ENCODE data around the gene MYO3A. TPM values are rescaled to one million over a fixed set of nuclear protein-coding genes. Genes with fewer than 3 reads are reported as not detected.

Gene MYO3A
- total and polyA plus RNA-seq, 2 of the 4 experiments (the other 2 are of a cell fraction) = not detected

DNA sequence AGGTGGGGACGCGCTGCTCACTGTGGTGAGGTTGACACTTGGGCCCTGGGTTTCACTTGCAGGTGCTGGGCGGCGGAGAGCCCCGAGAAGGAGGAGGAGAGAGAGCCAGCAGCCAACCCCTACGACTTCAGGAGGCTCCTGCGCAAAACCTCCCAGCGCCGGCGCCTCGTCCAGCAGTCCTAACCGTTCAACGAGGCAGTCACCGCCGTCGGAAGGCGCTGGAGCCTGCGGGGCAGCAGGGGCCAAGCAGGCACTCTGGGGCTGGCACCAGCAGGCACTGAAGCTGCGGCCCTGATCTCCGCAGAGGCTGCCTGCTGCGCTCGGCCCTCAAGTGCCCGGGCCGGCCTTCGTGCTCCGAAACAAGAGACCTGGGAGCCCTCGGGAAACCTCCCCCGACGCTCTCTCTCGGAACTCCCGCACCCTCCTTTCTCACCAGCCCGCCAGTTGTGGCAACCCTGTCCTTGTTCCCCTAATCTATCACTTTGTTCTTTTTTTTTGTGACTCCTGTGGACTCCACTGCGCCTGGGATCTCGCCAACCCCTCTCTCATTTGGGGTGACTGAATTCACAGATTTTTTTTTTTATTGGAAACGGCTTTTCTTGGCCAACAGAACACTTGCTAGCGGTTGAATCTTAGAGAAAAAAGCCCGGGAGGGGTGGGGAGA lies 277.9 kb downstream of the MYO3A start:
- H3K23ac ChIP-seq (ENCODE audit: low read depth, low read length) = no peak overlapping the region
- H4K91ac ChIP-seq (ENCODE audit: insufficient read depth, low read depth, low read length) = no peak overlapping the region
- ATAC-seq (ENCODE audit: low read depth) (no peak), DNase-seq (no peak)
- 2% methylated on average over 10 of the region's 37 CpGs; no CpG with 5 or more reads in 1 of the 2 experiments for WGBS, 2 experiments (ENCODE audit: extremely low coverage in 2 of 2, insufficient read length in 1 of 2)
- H4K5ac ChIP-seq (ENCODE audit: low read depth, low read length) = no peak overlapping the region
- no peak overlapping the region for H2AFZ ChIP-seq (replicated peaks; ENCODE audit: low read length, poor library complexity)
- no peaks in the 10 kb centered on the region for H3K9me1 ChIP-seq (ENCODE audit: insufficient read depth, low read length)
- H3K4me2 ChIP-seq (ENCODE audit: low read depth, low read length) = no peak overlapping the region
- TF ChIP-seq RFX5 (IDR thresholded peaks at IDR 0.05; ENCODE audit: low read depth, low read length) (no peak), POLR2A (IDR thresholded peaks at IDR 0.05; ENCODE audit: low read depth, low read length) (no peak), SMC3 (IDR thresholded peaks at IDR 0.05; ENCODE audit: low read depth, low read length) (no peak), CHD1 (IDR thresholded peaks at IDR 0.05; ENCODE audit: low read depth, low read length) (no peak), RCOR1 (IDR thresholded peaks at IDR 0.05; ENCODE audit: insufficient replicate concordance, low read length) (no peak), CEBPB (IDR thresholded peaks at IDR 0.05; ENCODE audit: low read depth, low read length) (no peak), MAZ (IDR thresholded peaks at IDR 0.05; ENCODE audit: borderline replicate concordance, low read depth, low read length) (no peak), NFE2L2 (IDR thresholded peaks at IDR 0.05; ENCODE audit: low read depth, low read length) (no peak), FOS (IDR thresholded peaks at IDR 0.05; ENCODE audit: low read depth, low read length) (no peak), MAFK (IDR thresholded peaks at IDR 0.05; ENCODE audit: low read depth, low read length) (no peak), RAD21 (IDR thresholded peaks at IDR 0.05; ENCODE audit: low read length) (no peak), BHLHE40 (IDR thresholded peaks at IDR 0.05; ENCODE audit: low read depth, low read length) (no peak), ELK1 (IDR thresholded peaks at IDR 0.05; ENCODE audit: borderline replicate concordance, low read depth, low read length) (no peak), MXI1 (IDR thresholded peaks at IDR 0.05; ENCODE audit: borderline replicate concordance, low read depth, low read length) (no peak), CTCF (conservative IDR thresholded peaks at IDR 0.05; ENCODE audit: low read depth, low read length) (no peak)
- TF ChIP-seq, protein P1, sequence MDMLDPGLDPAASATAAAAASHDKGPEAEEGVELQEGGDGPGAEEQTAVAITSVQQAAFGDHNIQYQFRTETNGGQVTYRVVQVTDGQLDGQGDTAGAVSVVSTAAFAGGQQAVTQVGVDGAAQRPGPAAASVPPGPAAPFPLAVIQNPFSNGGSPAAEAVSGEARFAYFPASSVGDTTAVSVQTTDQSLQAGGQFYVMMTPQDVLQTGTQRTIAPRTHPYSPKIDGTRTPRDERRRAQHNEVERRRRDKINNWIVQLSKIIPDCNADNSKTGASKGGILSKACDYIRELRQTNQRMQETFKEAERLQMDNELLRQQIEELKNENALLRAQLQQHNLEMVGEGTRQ (IDR thresholded peaks at IDR 0.05; ENCODE audit: low read depth, low read length) = no peak
- peaks cover 3% of the 10 kb centered on the region; the same call in 1 of the 2 replicates for H3K9me3 ChIP-seq (ENCODE audit: control insufficient read depth, insufficient read depth, low read length)
- H3K9ac ChIP-seq (ENCODE audit: low read depth, low read length) = no peak overlapping the region
- H3K4me1 ChIP-seq (ENCODE audit: control insufficient read depth, insufficient read depth, low read length) = no peaks in the 10 kb centered on the region
- in situ Hi-C loops (cut with MboI; ENCODE audit: low sequenced_read_pairs) (no loop called here), intact Hi-C loops (cut with micrococcal nuclease) (no loop called here), dilution Hi-C loops (cut with HindIII; ENCODE audit: low sequenced_read_pairs, unreplicated experiment) (no loop called here)
- no peak overlapping the region for H2BK20ac ChIP-seq (ENCODE audit: low read depth, low read length)
- CTCF ChIA-PET = no interaction called here
- POLR2A ChIA-PET (ENCODE audit: unreplicated experiment) = no interaction called here
- H3K27ac ChIP-seq (ENCODE audit: insufficient read depth, low read length) = no peak overlapping the region
- no peaks in the 10 kb centered on the region; the same call in 1 of the 2 replicates for H3K27me3 ChIP-seq (ENCODE audit: control insufficient read depth, insufficient read depth, low read length)
- H2AK5ac ChIP-seq (ENCODE audit: low read depth, low read length) = no peak overlapping the region
- H2BK5ac ChIP-seq (ENCODE audit: low read depth, low read length, poor library complexity, severe bottlenecking) = no peak overlapping the region
- no TSS peak for BruUV-seq (replicated peaks)
- H4K20me1 ChIP-seq (ENCODE audit: insufficient read depth, low read length) = no peaks in the 10 kb centered on the region
- no peak overlapping the region for H4K8ac ChIP-seq (ENCODE audit: low read depth in 2 of 2, low read length in 2 of 2)
- no peaks in the 10 kb centered on the region for H3K36me3 ChIP-seq (ENCODE audit: control insufficient read depth, insufficient read depth, low read length)
- H3K4me3 ChIP-seq (ENCODE audit: insufficient read depth, low read depth, low read length) = no peak overlapping the region
- H3K14ac ChIP-seq (replicated peaks; ENCODE audit: low read depth, low read length) = no peak overlapping the region
- H2BK15ac ChIP-seq (ENCODE audit: low read depth, low read length) = no peak overlapping the region
- no peak overlapping the region for H3K18ac ChIP-seq (ENCODE audit: low read depth, low read length)
- H3K4ac ChIP-seq (ENCODE audit: low read depth, low read length) = no peak overlapping the region
- no peak overlapping the region for H2BK120ac ChIP-seq (ENCODE audit: low read depth, low read length)
- H3K79me1 ChIP-seq (ENCODE audit: low read depth in 1 of 2, low read length in 2 of 2) = no peaks in the 10 kb centered on the region
- H3K56ac ChIP-seq (ENCODE audit: extremely low read depth, insufficient read depth, low read length) = no peak overlapping the region
- H2AK9ac ChIP-seq (replicated peaks; ENCODE audit: low read depth, low read length, poor library complexity) = no peak overlapping the region
